H4 (cell line): ENCODE results near the gene SMCO1. TPM values are rescaled to one million over a fixed set of nuclear protein-coding genes. Genes with fewer than 3 reads are reported as not detected.
"Not testable (repeated sequence)": the region's sequence is repeated elsewhere in the genome, so short reads cannot be mapped to it uniquely, and the experiment has no call there.

ENCODE experiments used
- DNase-seq: peaks from one replicate; pipeline ENCODE4 v3.0.0-alpha.2; 2015; ENCODE audit warnings: low spot score
- total RNA-seq: library from RNA; depleted of rRNA; stranded (reverse); fragments of >200 nt; shearing (Covaris generic); gene quantifications from 2 replicates; pipeline ENCODE4 v1.2.3, GENCODE V29; 2014; rRNA removed

The SMCO1 gene
- total RNA-seq, 1 experiment from 2014 or later = not detected

GRCh38 chr3:196493292-196493691, 21.9 kb downstream of the SMCO1 start:
- no peak for DNase-seq

GRCh38 chr3:196492080-196492479, 23.1 kb downstream of the SMCO1 start:
- DNase-seq = no peak

GRCh38 chr3:196489747-196490146, 25.4 kb downstream of the SMCO1 start:
- no peak for DNase-seq

- no peak for DNase-seq
These were observed 28.9 kb downstream of the SMCO1 start for GRCh38 chr3:196486263-196486662.

GRCh38 chr3:196477678-196478077, 37.5 kb downstream of the SMCO1 start:
- DNase-seq = no peak

GRCh38 chr3:196472286-196472685, 42.9 kb downstream of the SMCO1 start:
- DNase-seq = no peak

GRCh38 chr3:196471551-196471950, 43.6 kb downstream of the SMCO1 start:
- DNase-seq = no peak

- not testable (repeated sequence) for DNase-seq
These were observed 45.0 kb downstream of the SMCO1 start for GRCh38 chr3:196470182-196470581.

GRCh38 chr3:196463804-196464203, 51.3 kb downstream of the SMCO1 start:
- no peak for DNase-seq

- DNase-seq = no peak
These were observed 51.7 kb downstream of the SMCO1 start for GRCh38 chr3:196463478-196463756.

- DNase-seq = not testable (repeated sequence)
These were observed 52.3 kb downstream of the SMCO1 start for GRCh38 chr3:196462680-196463477.

- no peak for DNase-seq
These were observed 57.1 kb downstream of the SMCO1 start for GRCh38 chr3:196458063-196458462.

- not testable (repeated sequence) for DNase-seq
These were observed 57.7 kb downstream of the SMCO1 start for GRCh38 chr3:196457470-196457869.

Other genes with a start within 250 kb of the SMCO1 start
- gene PCYT1A, start 227.6 kb downstream of the SMCO1 start, total RNA-seq = 74.3 and 87.9 TPM in 2 replicates
- 36.5 and 55.6 TPM in 2 replicates for gene DYNLT2B, start 197.1 kb downstream of the SMCO1 start, total RNA-seq
- 3.3 and 4.6 TPM in 2 replicates for gene TM4SF19, start 177.0 kb downstream of the SMCO1 start, total RNA-seq
- gene UBXN7, start 82.9 kb downstream of the SMCO1 start, total RNA-seq = 8.0 and 10.2 TPM in 2 replicates
- gene RNF168, start 11.6 kb downstream of the SMCO1 start, total RNA-seq = 9.5 and 12.6 TPM in 2 replicates
- gene WDR53, start 53.2 kb upstream of the SMCO1 start, total RNA-seq = 12.4 and 24.1 TPM in 2 replicates
- 18.0 and 19.2 TPM in 2 replicates for gene FBXO45, start 53.3 kb upstream of the SMCO1 start, total RNA-seq
- gene NRROS, start 124.3 kb upstream of the SMCO1 start, total RNA-seq = 0.02 TPM in 1 of 2 replicates, not detected in the other
- 5.4 and 6.2 TPM in 2 replicates for gene CEP19, start 196.9 kb upstream of the SMCO1 start, total RNA-seq
- gene PIGX, start 197.0 kb upstream of the SMCO1 start, total RNA-seq = 34.1 and 57.3 TPM in 2 replicates
- 24.8 and 51.3 TPM in 2 replicates for gene PAK2, start 224.5 kb upstream of the SMCO1 start, total RNA-seq